HCT116 (cell line): ENCODE measurements around the gene CNN2. TPM values are rescaled to one million over a fixed set of nuclear protein-coding genes. Genes with fewer than 3 reads are reported as not detected.

Source experiments
- ATAC-seq: fragments of 200-7000 bp; cut with Tn5 transposase; 2 replicates; pipeline ENCODE4 v1.9.1; 2020; ENCODE audit warnings: mild to moderate bottlenecking, moderate library complexity
- BruUV-seq: library from RNA; stranded (reverse); fragments of 400-500 nt; replicated peaks from 2 replicates; lab custom pipeline; 2021; lab: Mats Ljungman, UMichigan
- CTCF ChIA-PET: fragments of 300-600 bp; sonication (Branson Sonifier 250); formaldehyde crosslinking; loops from one replicate; lab custom pipeline; 2021; ENCODE audit warnings: antibody characterized with exemption; lab: Charles Lee
- POLR2A ChIA-PET: fragments of 300-600, 350-600 bp; sonication (Branson Sonifier 250); formaldehyde crosslinking; loops from one replicate; lab custom pipeline; 2021; ENCODE audit warnings: antibody characterized with exemption; lab: Charles Lee
- RAD21 ChIA-PET, 2 experiments: fragments of 300-600 bp; sonication (Branson Sonifier 250); formaldehyde crosslinking; loops; one replicate each; lab custom pipeline; 2023; ENCODE audit warnings: low total read pairs in 2 of 2; ENCODE audit not compliant: uncharacterized antibody in 2 of 2, unreplicated experiment in 2 of 2, low non-redundant PET in 1 of 2; lab: Charles Lee
- DNase-seq: peaks from one replicate; pipeline ENCODE4 v3.0.0-alpha.2; 2010; ENCODE audit warnings: low read depth, low spot score
- H2AFZ ChIP-seq: fragments of 200-600 bp; shearing (Covaris generic), sonication (generic); 2 replicates; pipeline ENCODE4 v1.6.1; 2017; ENCODE audit warnings: low read depth, mixed run types, mixed read lengths, antibody characterized with exemption, low read length; ENCODE audit not compliant: poor library complexity, severe bottlenecking
- H3K27ac ChIP-seq: 2 replicates; pipeline ENCODE4 v1.5.1; 2012; ENCODE audit warnings: low read depth, low read length
- H3K27me3 ChIP-seq: fragments of 200-600 bp; sonication (generic); 2 replicates; pipeline ENCODE4 v1.6.1; 2016; ENCODE audit warnings: mixed run types, low read length, mixed read lengths; ENCODE audit not compliant: insufficient read depth
- H3K36me3 ChIP-seq, 2 experiments: fragments of 200-500 bp in 1 of 2; fragments of 200-600 bp in 1 of 2; sonication (Bioruptor generic) in 1 of 2; sonication (generic) in 1 of 2; 2 replicates each; pipeline versions ENCODE4 v1.5.1 to v1.6.1; 2014 to 2016; ENCODE audit warnings: low read length in 2 of 2, inconsistent platforms in 1 of 2, mixed read lengths in 1 of 2, mixed run types in 1 of 2; ENCODE audit not compliant: insufficient read depth in 2 of 2, control insufficient read depth in 1 of 2
- H3K4me1 ChIP-seq, 2 experiments: fragments of 200-600 bp in 1 of 2; sonication (generic) in 1 of 2; 2 replicates each; pipeline versions ENCODE4 v1.5.1 to v1.6.1; 2012 to 2017; ENCODE audit warnings: low read length in 2 of 2, inconsistent platforms in 1 of 2, mild to moderate bottlenecking in 1 of 2, mixed read lengths in 1 of 2, mixed run types in 1 of 2, moderate library complexity in 1 of 2; ENCODE audit not compliant: insufficient read depth in 2 of 2, control insufficient read depth in 1 of 2
- H3K4me2 ChIP-seq: fragments of 200-600 bp; sonication (generic); 2 replicates; pipeline ENCODE4 v1.6.1; 2017; ENCODE audit warnings: mixed run types, low read length, mixed read lengths
- H3K4me3 ChIP-seq, 2 experiments: fragments of 200-600 bp in 1 of 2; sonication (generic) in 1 of 2; replicated peaks in 1 of 2; 2 replicates each; pipeline ENCODE4 v1.5.1; 2011 to 2016; ENCODE audit warnings: low read length in 2 of 2, control low read depth in 1 of 2, low read depth in 1 of 2, mild to moderate bottlenecking in 1 of 2, mixed read lengths in 1 of 2, mixed run types in 1 of 2
- H3K79me2 ChIP-seq: fragments of 200-600 bp; sonication (generic); 2 replicates; pipeline ENCODE4 v1.6.1; 2017; ENCODE audit warnings: mild to moderate bottlenecking, mixed run types, low read length, moderate library complexity, mixed read lengths; ENCODE audit not compliant: insufficient read depth
- H3K9ac ChIP-seq: fragments of 200-600 bp; sonication (generic); 2 replicates; pipeline ENCODE4 v1.6.1; 2016; ENCODE audit warnings: low read length, mixed read lengths
- H3K9me2 ChIP-seq: fragments of 200-600 bp; sonication (generic), shearing (Covaris generic); 2 replicates; pipeline ENCODE4 v1.6.1; 2017; ENCODE audit warnings: mixed run types, mild to moderate bottlenecking, moderate library complexity; ENCODE audit not compliant: insufficient read depth
- H3K9me3 ChIP-seq, 2 experiments: fragments of 200-500 bp in 1 of 2; fragments of 200-600 bp in 1 of 2; sonication (Bioruptor generic) in 1 of 2; sonication (generic) in 1 of 2; 2 replicates each; pipeline ENCODE4 v1.6.1; 2014 to 2017; ENCODE audit warnings: low read length in 2 of 2, mixed read lengths in 2 of 2, inconsistent platforms in 1 of 2, low read depth in 1 of 2, mild to moderate bottlenecking in 1 of 2, mixed run types in 1 of 2, moderate library complexity in 1 of 2; ENCODE audit not compliant: control insufficient read depth in 1 of 2, insufficient read depth in 1 of 2
- H4K20me1 ChIP-seq: fragments of 200-600 bp; sonication (generic), shearing (Covaris generic); 2 replicates; pipeline ENCODE4 v1.6.1; 2017; ENCODE audit warnings: mixed run types, mild to moderate bottlenecking, moderate library complexity; ENCODE audit not compliant: insufficient read depth
- CEBPB ChIP-seq: IDR thresholded peaks from 2 replicates; pipeline ENCODE4 v1.6.1; 2012; ENCODE audit warnings: low read depth
- ELF1 ChIP-seq: IDR thresholded peaks from 2 replicates; pipeline ENCODE4 v1.6.1; 2012; ENCODE audit warnings: low read depth, borderline replicate concordance
- EZH2phosphoT487 ChIP-seq: fragments of 200-600 bp; IDR thresholded peaks from 2 replicates; pipeline ENCODE4 v1.6.1; 2018; ENCODE audit warnings: antibody characterized with exemption, borderline replicate concordance
- FOSL1 ChIP-seq: IDR thresholded peaks from 2 replicates; pipeline ENCODE4 v1.6.1; 2012; ENCODE audit warnings: low read depth
- JUND ChIP-seq: IDR thresholded peaks from 2 replicates; pipeline ENCODE4 v1.6.1; 2012
- POLR2A ChIP-seq: IDR thresholded peaks from 2 replicates; pipeline ENCODE4 v1.7.0; 2011; ENCODE audit warnings: borderline replicate concordance; ENCODE audit not compliant: insufficient read depth, insufficient read length; ENCODE audit errors: extremely low read depth
- SIN3A ChIP-seq: IDR thresholded peaks from 2 replicates; pipeline ENCODE4 v1.6.1; 2012; ENCODE audit warnings: low read depth
- ZFX ChIP-seq: fragments of 450-650 bp; IDR thresholded peaks from 2 replicates; pipeline ENCODE4 v1.6.1; 2017
- intact Hi-C: fragments of 100-400 bp; cut with micrococcal nuclease; formaldehyde crosslinking; loops from 2 replicates; pipeline ENCODE4 v1.10.0; 2022
- total RNA-seq: library from RNA; stranded (reverse); gene quantifications from one replicate; pipeline ENCODE4 v1.2.1, GENCODE V29; 2021; ENCODE audit not compliant: unreplicated experiment
- TF ChIP-seq, protein P1 (sequence below): IDR thresholded peaks from 2 replicates; pipeline ENCODE4 v1.6.1; 2011; ENCODE audit warnings: mild to moderate bottlenecking, low read length, moderate library complexity; ENCODE audit not compliant: insufficient replicate concordance; ENCODE audit errors: extremely low read depth

CNN2 gene
- total RNA-seq, 1 experiment from 2014 or later: 212 TPM

DNA sequence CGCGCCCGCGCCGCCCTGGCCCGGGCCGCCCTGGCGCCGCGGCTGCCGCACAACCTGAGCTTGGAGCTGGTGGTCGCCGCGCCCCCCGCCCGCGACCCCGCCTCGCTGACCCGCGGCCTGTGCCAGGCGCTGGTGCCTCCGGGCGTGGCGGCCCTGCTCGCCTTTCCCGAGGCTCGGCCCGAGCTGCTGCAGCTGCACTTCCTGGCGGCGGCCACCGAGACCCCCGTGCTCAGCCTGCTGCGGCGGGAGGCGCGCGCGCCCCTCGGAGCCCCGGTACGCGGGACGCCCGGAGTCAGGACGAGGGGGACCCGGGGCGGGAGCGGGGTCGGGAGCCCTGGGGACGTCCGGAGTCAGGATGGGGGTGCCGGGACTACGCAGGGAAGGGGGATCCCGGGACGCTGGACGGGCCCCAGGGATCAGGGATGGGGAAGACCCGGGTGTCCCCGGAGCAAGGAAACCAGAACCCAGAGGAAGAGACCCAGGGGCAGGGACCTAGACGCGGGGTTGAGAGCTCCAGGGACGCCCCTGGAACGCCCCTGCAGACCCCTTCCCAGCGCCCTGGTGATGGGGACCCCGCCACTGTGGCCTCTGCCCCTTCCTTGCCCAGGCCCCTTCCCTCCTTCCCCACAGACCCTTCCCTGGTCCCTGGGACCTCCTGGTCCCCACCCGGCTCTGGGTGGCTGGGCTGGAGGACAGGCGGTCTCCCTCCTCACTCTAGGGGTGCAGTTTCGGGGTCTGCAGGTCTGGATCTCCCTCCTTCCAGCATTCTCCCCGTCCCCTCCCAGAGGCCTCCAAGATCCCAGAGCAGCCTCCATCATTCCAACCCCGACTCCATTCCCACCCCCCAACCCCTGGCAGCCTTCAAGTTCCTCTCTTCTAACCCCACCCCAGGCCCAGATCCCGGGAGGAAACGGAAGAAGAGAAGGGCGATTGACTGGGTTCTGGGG is 25.5 kb upstream of the CNN2 start:
- no peaks in the 10 kb centered on the region for H3K79me2 ChIP-seq
- RAD21 ChIA-PET: interaction anchor here in 1 of 2 experiments (0.6 kb wide), 1 partner anchor 84 kb away, joined by 3 read pairs; no protein-coding TSS in a partner anchor
- BruUV-seq: no TSS peak
- H3K36me3 ChIP-seq: no peaks in the 10 kb centered on the region
- intact Hi-C loops: no loop called here
- DNase-seq (no peak), ATAC-seq (no peak)
- CTCF ChIA-PET: no interaction called here
- H2AFZ ChIP-seq: peak overlapping the region; percentile 17
- no peaks in the 10 kb centered on the region for H4K20me1 ChIP-seq
- no peak overlapping the region; the same call in 1 of the 2 replicates for H3K27ac ChIP-seq
- H3K27me3 ChIP-seq: no peaks in the 10 kb centered on the region
- H3K9ac ChIP-seq: no peak overlapping the region
- H3K4me3 ChIP-seq: no peak overlapping the region
- H3K9me2 ChIP-seq: no peaks in the 10 kb centered on the region
- no peak for TF ChIP-seq POLR2A
- no peak for TF ChIP-seq CEBPB
- no peak for TF ChIP-seq SIN3A
- no peak for TF ChIP-seq ZFX
- no peak for TF ChIP-seq FOSL1
- no peak for TF ChIP-seq ELF1
- TF ChIP-seq, protein P1, sequence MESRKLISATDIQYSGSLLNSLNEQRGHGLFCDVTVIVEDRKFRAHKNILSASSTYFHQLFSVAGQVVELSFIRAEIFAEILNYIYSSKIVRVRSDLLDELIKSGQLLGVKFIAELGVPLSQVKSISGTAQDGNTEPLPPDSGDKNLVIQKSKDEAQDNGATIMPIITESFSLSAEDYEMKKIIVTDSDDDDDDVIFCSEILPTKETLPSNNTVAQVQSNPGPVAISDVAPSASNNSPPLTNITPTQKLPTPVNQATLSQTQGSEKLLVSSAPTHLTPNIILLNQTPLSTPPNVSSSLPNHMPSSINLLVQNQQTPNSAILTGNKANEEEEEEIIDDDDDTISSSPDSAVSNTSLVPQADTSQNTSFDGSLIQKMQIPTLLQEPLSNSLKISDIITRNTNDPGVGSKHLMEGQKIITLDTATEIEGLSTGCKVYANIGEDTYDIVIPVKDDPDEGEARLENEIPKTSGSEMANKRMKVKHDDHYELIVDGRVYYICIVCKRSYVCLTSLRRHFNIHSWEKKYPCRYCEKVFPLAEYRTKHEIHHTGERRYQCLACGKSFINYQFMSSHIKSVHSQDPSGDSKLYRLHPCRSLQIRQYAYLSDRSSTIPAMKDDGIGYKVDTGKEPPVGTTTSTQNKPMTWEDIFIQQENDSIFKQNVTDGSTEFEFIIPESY: no peak
- no peak for TF ChIP-seq EZH2phosphoT487
- TF ChIP-seq JUND: no peak
- no peaks in the 10 kb centered on the region for H3K9me3 ChIP-seq
- POLR2A ChIA-PET: no interaction called here
- peaks cover 10 to 20% of the 10 kb centered on the region in 2 experiments for H3K4me1 ChIP-seq
- peak overlapping the region; percentile 28 for H3K4me2 ChIP-seq
